Neural progenitor cell (in vitro differentiated cells): Measurements from ENCODE around the gene CC2D1A. TPM values are rescaled to one million over a fixed set of nuclear protein-coding genes. Genes with fewer than 3 reads are reported as not detected.

Experiments used
- DNase-seq: peaks from one replicate; pipeline ENCODE4 v3.0.0-alpha.2; 2016; ENCODE audit warnings: low spot score
- H2AFZ ChIP-seq: fragments of 200-600 bp; sonication (generic); replicated peaks from 2 replicates; pipeline ENCODE4 v1.6.1; 2016; ENCODE audit warnings: antibody characterized with exemption
- H3F3A ChIP-seq: fragments of 200-600 bp; sonication (generic); 2 replicates; pipeline ENCODE4 v1.6.1; 2016; ENCODE audit warnings: antibody characterized with exemption, low read depth
- H3K27ac ChIP-seq: fragments of 200-600 bp; sonication (generic); 2 replicates; pipeline ENCODE4 v1.5.1; 2016; ENCODE audit warnings: mild to moderate bottlenecking
- H3K27me3 ChIP-seq: fragments of 200-600 bp; sonication (generic); 2 replicates; pipeline ENCODE4 v1.6.1; 2016; ENCODE audit warnings: mild to moderate bottlenecking, moderate library complexity
- H3K36me3 ChIP-seq: fragments of 200-600 bp; sonication (generic); 2 replicates; pipeline ENCODE4 v1.5.1; 2016
- H3K4me1 ChIP-seq: fragments of 200-600 bp; sonication (generic); 2 replicates; pipeline ENCODE4 v1.6.1; 2016; ENCODE audit warnings: mixed run types
- H3K4me2 ChIP-seq: fragments of 200-600 bp; sonication (generic); 2 replicates; pipeline ENCODE4 v1.6.1; 2016
- H3K4me3 ChIP-seq: fragments of 200-600 bp; sonication (generic); 2 replicates; pipeline ENCODE4 v1.5.1; 2016
- H3K79me2 ChIP-seq: fragments of 200-600 bp; sonication (generic); 2 replicates; pipeline ENCODE4 v1.6.1; 2016; ENCODE audit warnings: low read depth
- H3K9ac ChIP-seq: fragments of 200-600 bp; sonication (generic); 2 replicates; pipeline ENCODE4 v1.6.1; 2016
- H3K9me3 ChIP-seq: fragments of 200-600 bp; sonication (generic); 2 replicates; pipeline ENCODE4 v1.5.1; 2016; ENCODE audit warnings: low read depth
- H4K20me1 ChIP-seq: fragments of 200-600 bp; sonication (generic); 2 replicates; pipeline ENCODE4 v1.6.1; 2016; ENCODE audit warnings: low read depth
- H3K27ac Mint-ChIP-seq: 3 replicates; pipeline ENCODE4 v1.8.0; 2021; ENCODE audit warnings: mixed read lengths
- H3K27me3 Mint-ChIP-seq: 2 replicates; pipeline ENCODE4 v1.8.0; 2022; ENCODE audit warnings: low read depth, mild to moderate bottlenecking, inconsistent platforms, moderate library complexity, mixed read lengths; ENCODE audit not compliant: insufficient read depth
- H3K36me3 Mint-ChIP-seq: 3 replicates; pipeline ENCODE4 v1.8.0; 2021; ENCODE audit warnings: mixed read lengths
- H3K4me1 Mint-ChIP-seq: 3 replicates; pipeline ENCODE4 v1.8.0; 2021; ENCODE audit warnings: mixed read lengths
- H3K4me3 Mint-ChIP-seq: 3 replicates; pipeline ENCODE4 v1.8.0; 2021; ENCODE audit warnings: mild to moderate bottlenecking, moderate library complexity, mixed read lengths
- H3K9me3 Mint-ChIP-seq: 3 replicates; pipeline ENCODE4 v1.8.0; 2020; ENCODE audit warnings: mixed read lengths
- CTCF ChIP-seq: fragments of 200-600 bp; sonication (generic); IDR thresholded peaks from 2 replicates; pipeline ENCODE4 v1.5.1; 2017; ENCODE audit warnings: antibody characterized with exemption, mild to moderate bottlenecking
- EZH2 ChIP-seq: fragments of 200-600 bp; sonication (generic); IDR thresholded peaks from 2 replicates; pipeline ENCODE4 v1.6.1; 2017; ENCODE audit warnings: antibody characterized with exemption, mild to moderate bottlenecking, moderate library complexity
- EZH2phosphoT487 ChIP-seq: fragments of 200-600 bp; sonication (generic); IDR thresholded peaks from 2 replicates; pipeline ENCODE4 v1.6.1; 2017; ENCODE audit warnings: antibody characterized with exemption
- total RNA-seq: library from RNA; depleted of rRNA; stranded (reverse); fragments of >200 nt; gene quantifications from 2 replicates; pipeline ENCODE4 v1.2.3, GENCODE V29; 2015; ENCODE audit warnings: low replicate concordance

Gene CC2D1A
- total RNA-seq, 1 donor from 2014 or later = 8.1 TPM

GRCh38 chr19:13860679-13861391, 45.2 kb upstream of the CC2D1A start:
- Mint-ChIP-seq H3K36me3 (no peaks in the 10 kb centered on the region), H3K9me3 (no peaks in the 10 kb centered on the region), H3K27ac (no peak overlapping the region), H3K4me3 (no peak overlapping the region), H3K27me3 (peaks cover 17% of the 10 kb centered on the region), H3K4me1 (peaks cover 29% of the 10 kb centered on the region)
- TF ChIP-seq CTCF = no peak
- no peak for TF ChIP-seq EZH2phosphoT487
- TF ChIP-seq EZH2 = no peak
- Histone ChIP-seq H3K4me1 (peaks cover 6% of the 10 kb centered on the region), H3K4me2 (no peak overlapping the region), H2AFZ (peak overlapping the region; percentile 43), H3K36me3 (no peaks in the 10 kb centered on the region), H3K79me2 (no peaks in the 10 kb centered on the region), H4K20me1 (peaks cover 5% of the 10 kb centered on the region), H3F3A (peaks cover 23% of the 10 kb centered on the region), H3K4me3 (no peak overlapping the region), H3K27ac (no peak overlapping the region), H3K27me3 (peaks cover 40% of the 10 kb centered on the region), H3K9me3 (no peaks in the 10 kb centered on the region), H3K9ac (no peak overlapping the region)
- no peak for DNase-seq

DNA sequence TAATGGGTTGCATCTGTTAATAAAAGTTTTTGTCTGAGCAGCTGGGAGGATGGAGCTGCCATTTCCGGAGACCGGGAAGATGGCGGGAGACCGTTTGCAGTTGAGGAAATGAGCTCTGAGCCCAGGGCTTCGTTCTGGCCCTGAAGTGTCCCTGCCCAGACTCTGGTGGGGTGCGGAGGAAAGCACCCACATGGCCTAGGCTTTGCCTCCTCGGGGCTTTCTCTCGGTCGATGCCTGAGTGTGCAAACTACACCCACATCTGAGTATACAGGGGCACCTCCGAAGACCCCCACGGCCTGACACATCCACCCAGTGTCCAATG, 44.6 kb upstream of the CC2D1A start:
- peaks cover 20% of the 10 kb centered on the region for H3K27me3 Mint-ChIP-seq
- H3K9me3 ChIP-seq = no peaks in the 10 kb centered on the region
- H3K36me3 Mint-ChIP-seq = peaks cover under 1% of the 10 kb centered on the region
- H3K27ac ChIP-seq = no peak overlapping the region
- H3K27me3 ChIP-seq = peaks cover 45% of the 10 kb centered on the region
- no peak overlapping the region for H3K9ac ChIP-seq
- H3F3A ChIP-seq = peaks cover 23% of the 10 kb centered on the region
- peaks cover 5% of the 10 kb centered on the region for H4K20me1 ChIP-seq
- TF ChIP-seq CTCF (no peak), EZH2phosphoT487 (no peak), EZH2 (no peak)
- H3K4me3 ChIP-seq = no peak overlapping the region
- H3K27ac Mint-ChIP-seq = peak overlapping the region; percentile 95
- H3K4me3 Mint-ChIP-seq = no peak overlapping the region
- no peak for DNase-seq
- peaks cover 32% of the 10 kb centered on the region for H3K4me1 Mint-ChIP-seq
- H3K4me2 ChIP-seq = no peak overlapping the region
- H3K79me2 ChIP-seq = no peaks in the 10 kb centered on the region
- H3K9me3 Mint-ChIP-seq = no peaks in the 10 kb centered on the region
- H2AFZ ChIP-seq = peak overlapping the region; percentile 43
- H3K4me1 ChIP-seq = peaks cover 6% of the 10 kb centered on the region
- no peaks in the 10 kb centered on the region for H3K36me3 ChIP-seq

DNA sequence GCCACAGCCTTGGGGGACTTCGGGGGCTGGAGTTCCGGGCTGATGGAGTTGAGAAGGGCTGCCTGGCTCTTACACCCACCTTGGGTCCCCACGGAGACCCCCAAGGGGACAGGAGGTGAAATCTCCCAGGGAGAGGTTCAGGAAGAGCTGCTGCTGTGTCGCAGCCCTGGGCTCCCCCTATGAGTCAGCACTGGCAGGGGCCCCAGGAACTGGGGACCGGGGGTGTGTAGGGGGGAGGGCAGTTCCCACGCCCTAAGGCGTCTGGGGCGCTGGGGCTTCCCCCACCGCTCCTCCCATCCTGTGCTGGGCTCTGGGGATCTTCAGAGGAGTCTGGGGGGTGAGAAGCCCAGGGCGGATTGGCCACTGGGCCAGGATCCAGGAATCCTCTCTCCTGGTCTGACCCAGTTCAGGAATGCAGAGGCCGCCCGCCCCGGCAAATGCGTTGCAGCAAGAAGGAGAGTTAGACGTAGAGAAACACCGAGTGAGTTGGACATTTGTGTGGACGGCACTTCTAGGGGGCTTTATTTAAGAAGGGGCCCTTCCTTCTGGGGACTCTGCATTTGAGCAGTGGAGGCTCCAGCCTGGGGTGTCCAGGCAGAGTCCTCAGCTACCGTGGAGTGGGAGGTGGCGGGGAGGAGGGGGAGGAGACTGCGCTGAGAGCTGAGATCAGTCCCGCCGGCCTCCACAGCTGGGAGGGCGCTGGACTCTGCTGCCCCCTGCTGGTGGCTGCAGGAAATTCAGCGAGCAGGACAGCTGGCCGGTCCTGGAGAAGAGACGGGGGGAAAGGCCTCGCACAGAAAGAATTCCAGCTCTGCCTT, 44.1 kb upstream of the CC2D1A start:
- peak overlapping the region; percentile 78 for H3K4me3 Mint-ChIP-seq
- peak; percentile 88 for DNase-seq
- no peaks in the 10 kb centered on the region for H3K9me3 ChIP-seq
- H3K4me2 ChIP-seq = peak overlapping the region; percentile 70
- H3K27me3 Mint-ChIP-seq = peaks cover 24% of the 10 kb centered on the region
- no peak overlapping the region for H3K9ac ChIP-seq
- H3K36me3 ChIP-seq = no peaks in the 10 kb centered on the region
- peaks cover 35% of the 10 kb centered on the region for H3K4me1 Mint-ChIP-seq
- peak overlapping the region; percentile 43 for H2AFZ ChIP-seq
- H3F3A ChIP-seq = peaks cover 23% of the 10 kb centered on the region
- peak overlapping the region; percentile 95 for H3K27ac Mint-ChIP-seq
- H4K20me1 ChIP-seq = peaks cover 5% of the 10 kb centered on the region
- H3K4me1 ChIP-seq = peaks cover 6% of the 10 kb centered on the region
- TF ChIP-seq EZH2phosphoT487 = no peak
- TF ChIP-seq EZH2 = peak; percentile 58
- TF ChIP-seq CTCF = peak; percentile 95
- no peaks in the 10 kb centered on the region for H3K9me3 Mint-ChIP-seq
- no peaks in the 10 kb centered on the region for H3K79me2 ChIP-seq
- H3K4me3 ChIP-seq = peak overlapping the region; percentile 32
- peaks cover 51% of the 10 kb centered on the region for H3K27me3 ChIP-seq
- H3K27ac ChIP-seq = no peak overlapping the region
- H3K36me3 Mint-ChIP-seq = peaks cover 2% of the 10 kb centered on the region
